Stimulated activated CD4-positive, alpha-beta T cell treated with anti-CD3 and anti-CD28 coated beads, Interleukin-4, amount 100 ng/mL, for 4 hours (primary cell): ENCODE results near the gene ZNF618.

Experiments used
- DNase-seq, 2 experiments: peaks; one replicate each; pipeline ENCODE4 v3.0.0-alpha.2; 2020

The ZNF618 gene

DNA sequence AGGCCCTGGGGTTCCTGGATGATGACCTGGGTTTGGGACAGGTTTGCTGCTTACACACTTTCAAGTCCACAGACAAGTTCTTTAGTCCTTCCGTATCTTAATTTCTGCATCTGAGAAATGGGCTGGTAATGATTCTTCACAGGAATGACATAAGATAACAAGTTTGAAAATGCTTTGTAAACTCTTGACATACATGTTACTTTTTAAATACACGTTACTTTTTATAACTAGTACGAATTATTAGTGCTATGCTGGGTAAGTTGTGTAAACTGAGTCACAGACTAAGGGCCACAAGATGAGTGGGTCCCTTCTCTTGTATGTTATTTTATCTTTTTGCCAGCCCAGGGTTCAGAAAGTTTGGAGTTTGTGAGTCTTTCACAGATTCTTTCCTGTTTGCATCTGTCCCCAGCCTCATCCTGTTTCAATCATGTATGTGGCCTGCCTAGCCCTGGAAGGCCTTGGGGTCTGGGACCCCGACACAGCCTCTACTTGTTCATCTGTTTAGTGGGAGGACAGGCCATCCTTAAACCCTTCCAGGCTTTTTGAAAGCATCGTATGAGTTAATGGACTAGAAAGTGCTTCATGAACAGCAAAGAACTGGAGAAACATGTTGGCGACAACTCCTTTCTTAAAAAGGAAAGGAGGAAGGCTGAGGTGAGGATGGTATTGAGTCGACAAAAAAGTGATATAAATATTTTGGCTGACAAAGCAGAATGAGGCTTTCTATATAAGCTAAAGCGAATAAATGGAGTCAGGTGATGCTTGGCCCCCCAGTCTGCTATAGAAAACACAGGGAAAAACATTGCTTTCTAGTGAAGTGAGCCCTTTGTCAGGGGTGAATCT is 9.3 kb downstream of the ZNF618 start:
- DNase-seq: no peak

DNA sequence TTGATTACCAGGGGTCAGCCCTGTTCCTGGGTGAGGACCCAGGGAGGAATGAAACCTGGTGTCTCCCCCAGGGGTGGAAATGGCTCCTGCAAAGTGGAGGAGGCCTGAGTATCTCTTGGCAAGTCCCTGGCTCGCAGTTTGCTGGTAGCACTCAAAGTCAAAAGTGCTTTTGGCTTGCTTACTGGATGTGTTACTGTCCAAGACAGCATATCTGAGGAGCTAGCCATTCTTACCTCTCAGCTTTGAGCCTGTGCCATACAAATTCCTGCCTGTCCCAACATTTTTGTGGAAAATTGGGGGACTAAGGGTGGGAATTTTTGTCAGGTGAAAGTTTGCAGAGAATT is 9.9 kb downstream of the ZNF618 start:
- no peak for DNase-seq

- DNase-seq: no peak
Measured at GRCh38 chr9:113886466-113886865, 10.4 kb downstream of the ZNF618 start.

DNA sequence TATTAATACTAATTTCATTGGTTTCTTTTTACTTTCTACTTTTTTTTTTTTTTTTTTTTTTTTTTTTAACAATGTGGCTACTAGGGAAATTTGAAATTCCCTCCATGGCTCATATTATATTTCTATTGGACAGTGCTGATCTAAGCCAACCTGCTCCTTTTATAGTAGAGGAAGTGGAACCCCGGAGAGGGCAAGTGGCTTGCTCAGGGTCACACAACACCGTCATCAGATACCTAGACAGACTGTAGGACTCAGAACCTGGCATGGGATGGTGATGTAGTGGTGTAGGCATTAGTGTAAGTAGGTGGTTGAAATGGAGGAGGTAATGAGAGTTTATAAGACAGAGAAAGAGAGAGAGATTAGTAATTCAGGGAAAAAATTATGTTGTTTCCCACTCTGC is 10.8 kb downstream of the ZNF618 start:
- no peak for DNase-seq

- DNase-seq: no peak
Measured at GRCh38 chr9:113887436-113887835, 11.3 kb downstream of the ZNF618 start.

GRCh38 chr9:113888336-113888735 is 12.2 kb downstream of the ZNF618 start:
- DNase-seq: no peak

DNA sequence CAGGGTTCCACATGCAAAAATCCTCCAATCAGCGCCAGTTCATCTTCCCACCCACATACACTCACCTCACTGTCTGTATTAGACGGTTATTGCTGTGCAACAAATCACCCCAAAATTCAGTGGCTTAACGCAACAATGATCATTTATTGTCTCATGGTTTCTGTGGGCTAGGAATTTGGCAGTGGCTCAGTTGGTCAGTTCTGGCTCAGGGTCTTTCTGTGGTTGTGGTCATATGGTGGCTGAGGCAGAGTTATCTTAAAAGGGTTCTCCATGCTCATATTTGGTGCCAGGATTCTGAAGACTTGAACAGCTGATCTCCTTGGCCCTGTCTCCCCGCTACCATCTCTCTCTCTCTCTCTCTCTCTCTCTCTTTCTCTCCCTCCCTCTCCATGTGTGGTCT is 12.9 kb downstream of the ZNF618 start:
- DNase-seq: no peak

GRCh38 chr9:113890704-113891103 is 14.6 kb downstream of the ZNF618 start:
- no peak for DNase-seq

DNA sequence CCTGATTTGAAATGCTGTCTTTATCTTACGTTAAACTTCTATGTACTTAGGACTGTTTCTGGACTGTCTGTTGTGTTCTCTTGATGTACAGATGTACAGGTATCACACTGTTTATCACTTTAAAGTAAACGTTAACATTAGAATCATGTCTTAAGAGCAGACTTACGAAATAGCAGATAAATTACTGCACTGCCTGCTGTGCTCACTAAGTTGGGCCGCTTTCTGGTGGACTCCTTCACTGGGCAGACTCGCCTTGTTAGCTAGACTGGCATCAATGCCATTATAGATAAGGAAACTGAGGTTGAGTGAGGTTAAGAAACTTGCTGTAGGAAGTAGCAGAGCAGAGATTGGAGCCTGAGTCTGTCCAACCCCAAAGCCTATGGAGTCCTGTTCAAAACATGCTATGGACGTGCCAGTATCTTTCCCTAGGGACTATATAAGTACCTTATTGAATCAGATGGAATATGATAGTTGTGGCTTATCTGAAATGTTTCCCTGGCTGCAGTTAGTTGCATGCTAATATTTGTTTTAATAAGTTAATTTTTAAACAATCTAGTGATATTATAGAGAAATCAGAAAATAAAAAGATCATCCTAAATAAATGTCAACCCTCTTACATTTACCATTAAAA is 16.9 kb downstream of the ZNF618 start:
- no peak for DNase-seq

DNA sequence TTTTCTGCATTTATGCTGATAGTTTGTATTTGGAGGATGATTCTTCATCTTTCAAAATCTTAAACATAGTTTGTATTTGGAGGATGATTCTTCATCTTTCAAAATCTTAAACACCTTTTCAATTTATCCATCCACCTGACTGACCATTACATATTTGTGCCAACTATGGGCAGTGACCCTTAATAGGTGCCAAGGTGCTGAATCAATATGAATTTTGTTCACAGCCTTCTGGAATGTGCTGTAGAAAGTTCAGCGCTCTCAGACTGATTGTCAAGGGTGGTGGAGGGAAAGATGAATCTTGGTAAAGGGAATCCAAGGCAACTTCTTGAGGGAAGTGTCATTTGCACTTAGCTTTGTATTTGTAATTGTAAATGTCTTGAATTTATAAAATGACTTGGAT is 18.1 kb downstream of the ZNF618 start:
- no peak for DNase-seq

- DNase-seq: no peak
Measured at GRCh38 chr9:113895526-113895925, 19.4 kb downstream of the ZNF618 start.

- DNase-seq: no peak
Measured at GRCh38 chr9:113896713-113897112, 20.6 kb downstream of the ZNF618 start.

DNA sequence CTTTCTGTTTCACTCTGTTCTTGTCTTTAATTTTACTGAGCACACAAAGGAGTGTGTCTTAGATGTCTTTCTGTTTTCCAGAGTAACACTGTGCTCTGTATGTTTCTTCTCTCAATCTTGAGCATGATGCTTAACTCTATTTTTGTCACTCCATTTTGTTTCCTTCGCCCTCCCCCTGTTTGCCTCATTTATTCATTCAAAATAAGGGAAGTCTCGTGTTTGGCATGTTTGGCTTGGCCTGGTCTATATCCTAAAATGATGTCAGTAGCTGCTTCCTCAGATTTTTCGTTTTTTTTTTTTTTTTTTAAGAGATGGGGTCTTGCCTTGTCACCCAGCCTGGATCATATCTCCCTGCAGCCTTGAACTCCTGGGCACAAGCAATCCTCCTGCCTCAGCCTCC is 22.0 kb downstream of the ZNF618 start:
- DNase-seq: no peak

DNA sequence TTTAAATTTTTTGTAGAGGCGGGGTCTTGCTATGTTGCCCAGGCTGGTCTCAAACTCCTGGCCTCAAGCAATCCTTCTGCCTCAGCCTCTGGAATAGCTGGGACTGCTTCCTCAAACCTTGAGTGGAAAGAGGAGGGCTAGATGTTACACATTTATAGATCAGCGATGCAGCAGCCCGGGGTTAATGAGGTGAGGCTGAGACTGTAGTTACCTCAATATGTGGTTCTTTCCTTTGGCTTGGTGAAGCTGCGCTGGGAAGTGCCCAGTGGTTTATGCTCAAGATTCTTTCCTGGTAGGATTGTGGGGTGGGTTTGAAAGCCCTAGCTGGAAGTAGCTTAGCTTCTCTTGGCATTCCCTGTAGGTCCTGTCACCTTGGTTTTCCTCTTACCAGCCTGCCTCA is 22.5 kb downstream of the ZNF618 start:
- DNase-seq: no peak

DNA sequence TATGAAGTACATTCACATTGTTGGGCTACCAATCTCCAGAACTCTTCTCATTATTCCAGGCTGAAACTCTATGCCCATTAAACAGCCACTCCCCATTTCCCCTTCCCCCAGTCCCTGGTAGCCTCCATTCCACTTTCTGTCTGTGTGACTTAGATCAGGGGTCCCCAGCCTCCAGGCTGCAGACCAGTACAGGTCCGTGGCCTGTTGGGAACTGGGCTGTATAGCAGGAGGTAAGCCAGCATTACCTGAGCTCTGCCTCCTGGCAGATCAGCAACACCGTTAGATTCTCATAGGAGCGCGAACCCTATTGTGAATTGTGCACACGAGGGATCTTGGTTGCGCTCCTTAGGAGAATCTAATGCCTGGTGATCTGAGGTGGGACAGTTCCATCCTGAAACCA is 23.1 kb downstream of the ZNF618 start:
- no peak for DNase-seq

DNA sequence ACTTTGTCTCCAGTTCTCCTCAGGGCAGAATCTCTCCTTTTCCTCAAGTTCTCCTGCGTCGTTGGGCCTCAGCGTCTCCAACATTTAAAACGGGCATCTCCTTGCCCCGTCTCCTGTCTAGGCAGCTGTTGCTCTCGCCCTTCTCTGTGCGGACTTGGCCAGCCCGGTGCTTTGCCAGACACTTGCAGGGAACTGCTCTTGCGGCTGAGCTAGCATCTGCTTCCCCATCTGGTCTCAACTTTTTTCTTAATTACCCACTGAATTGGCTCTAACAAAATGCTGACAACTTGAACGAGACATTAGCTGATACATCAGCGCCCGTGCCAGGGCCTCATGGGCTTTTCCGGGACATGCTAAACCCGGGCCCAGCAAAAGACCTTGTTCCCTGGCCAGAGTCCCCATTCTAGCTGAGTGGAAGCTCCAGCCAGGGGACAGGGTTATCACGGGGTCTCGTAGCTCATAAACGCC is 25.1 kb downstream of the ZNF618 start:
- no peak for DNase-seq

DNA sequence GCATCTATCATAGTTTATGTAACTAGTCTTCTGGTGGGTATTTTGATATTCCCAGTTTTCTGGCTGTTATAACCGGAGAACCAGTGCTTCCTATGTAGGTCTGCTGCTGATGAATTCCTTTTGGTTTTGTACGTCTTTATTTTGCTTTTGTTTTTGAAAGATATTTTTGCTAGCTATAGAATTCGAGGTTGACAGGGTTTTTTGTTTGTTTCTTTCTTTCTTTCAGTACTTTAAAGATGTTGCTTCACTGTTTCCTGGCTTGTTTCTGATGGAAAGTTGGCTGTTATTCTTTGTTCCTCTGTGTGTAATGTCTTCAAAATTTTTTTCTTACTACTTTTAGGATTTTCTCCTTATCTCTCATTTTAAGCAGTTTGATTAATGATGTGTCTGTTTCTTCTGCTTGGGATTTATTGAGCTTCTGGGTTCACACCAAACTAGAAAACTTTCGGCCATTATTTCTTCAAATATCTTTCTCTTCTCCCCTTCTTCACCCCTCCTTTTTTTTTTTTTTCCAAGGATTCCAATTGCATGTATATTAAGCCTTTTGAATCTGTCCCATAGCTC is 27.5 kb downstream of the ZNF618 start:
- no peak for DNase-seq

GRCh38 chr9:113906411-113907110 is 30.5 kb downstream of the ZNF618 start:
- no peak for DNase-seq

GRCh38 chr9:113907282-113907681 is 31.2 kb downstream of the ZNF618 start:
- no peak for DNase-seq

- DNase-seq: no peak
Measured at GRCh38 chr9:113909421-113909820, 33.3 kb downstream of the ZNF618 start.

- no peak for DNase-seq
Measured at GRCh38 chr9:113910036-113910639, 34.0 kb downstream of the ZNF618 start.

- no peak for DNase-seq
Measured at GRCh38 chr9:113911850-113912557, 35.9 kb downstream of the ZNF618 start.

GRCh38 chr9:113912816-113913215 is 36.7 kb downstream of the ZNF618 start:
- DNase-seq: no peak
